Measurements from ENCODE around the gene PRG2.

- TF ChIP-seq CTCF (IDR thresholded peaks at IDR 0.05 in 8 of 11, conservative IDR thresholded peaks at IDR 0.05 in 3 of 11) (no peak), POLR2AphosphoS5 (IDR thresholded peaks at IDR 0.05) (no peak)
Observed at GRCh38 chr11:57402188-57403002, 11.9 kb upstream of the PRG2 start.

All from spleen (tissue), 7 donors.